HepG2 (cell line): ENCODE results near the gene MAB21L1. TPM values are rescaled to one million over a fixed set of nuclear protein-coding genes. Genes with fewer than 3 reads are reported as not detected.

ENCODE experiments used
- ATAC-seq: fragments of 200-7000 bp; cut with Tn5 transposase; 3 replicates; pipeline ENCODE4 v1.9.1; 2020; ENCODE audit warnings: mild to moderate bottlenecking, moderate library complexity
- BruUV-seq: library from RNA; stranded (reverse); fragments of 400-500 nt; replicated peaks from 2 replicates; lab custom pipeline; 2021; lab: Mats Ljungman, UMichigan
- CTCF ChIA-PET: fragments of 300-600 bp; formaldehyde crosslinking; extraction: SDS; loops from one replicate; lab custom pipeline; 2021; ENCODE audit warnings: low total read pairs, inconsistent platforms, low intra/inter-chr PET ratio; lab: Yijun Ruan, JAX
- POLR2A ChIA-PET: fragments of 350-600 bp; sonication (Branson Sonifier 250); formaldehyde crosslinking; loops from one replicate; lab custom pipeline; 2020; ENCODE audit warnings: antibody characterized with exemption, inconsistent platforms; lab: Yijun Ruan, JAX
- DNase-seq: peaks from one replicate; pipeline ENCODE4 v3.0.0-alpha.2; 2015; ENCODE audit warnings: low spot score
- FAIRE-seq: peaks from 3 replicates; lab custom pipeline; 2011; peaks lifted over from hg19 to GRCh38; lab: Jason Lieb, UNC
- H2AFZ ChIP-seq: one replicate; pipeline ENCODE4 v1.6.1; 2011; ENCODE audit warnings: low read length, inconsistent platforms
- H3K27ac ChIP-seq: fragments of 300-600 bp; 3 replicates; pipeline ENCODE4 v1.8.0; 2011; ENCODE audit warnings: mixed run types, mild to moderate bottlenecking, mixed read lengths, low read length, inconsistent platforms; ENCODE audit not compliant: insufficient read depth; ENCODE audit errors: extremely low read length
- H3K27me3 ChIP-seq, 2 experiments: fragments of 200-600 bp in 1 of 2; 2 replicates in 1 of 2; 3 replicates in 1 of 2; pipeline versions ENCODE4 v1.6.0 to v1.8.0; 2011; ENCODE audit warnings: low read length in 2 of 2, mild to moderate bottlenecking in 2 of 2, moderate library complexity in 2 of 2, inconsistent platforms in 1 of 2; ENCODE audit not compliant: insufficient read depth in 2 of 2, control insufficient read depth in 1 of 2
- H3K36me3 ChIP-seq, 2 experiments: fragments of 200-600 bp in 1 of 2; replicated peaks in 1 of 2; 2 replicates in 1 of 2; 3 replicates in 1 of 2; pipeline versions ENCODE4 v1.5.1 to v1.8.0; 2011; ENCODE audit warnings: low read length in 2 of 2, inconsistent platforms in 1 of 2; ENCODE audit not compliant: insufficient read depth in 2 of 2, control insufficient read depth in 1 of 2
- H3K4me1 ChIP-seq: 2 replicates; pipeline ENCODE4 v1.5.1; 2012; ENCODE audit warnings: low read length, inconsistent platforms; ENCODE audit not compliant: insufficient read depth
- H3K4me2 ChIP-seq: 2 replicates; pipeline ENCODE4 v1.6.0; 2011; ENCODE audit warnings: low read depth, low read length, inconsistent platforms
- H3K4me3 ChIP-seq, 3 experiments: fragments of 200-600 bp in 1 of 3; sonication (generic), shearing (Covaris generic) in 1 of 3; replicated peaks in 1 of 3; 2 replicates each; pipeline ENCODE4 v1.5.1; 2011 to 2016; ENCODE audit warnings: low read length in 3 of 3, inconsistent platforms in 2 of 3, low read depth in 2 of 3, mild to moderate bottlenecking in 2 of 3, control low read depth in 1 of 3, mixed read lengths in 1 of 3; ENCODE audit not compliant: insufficient read depth in 1 of 3
- H3K79me2 ChIP-seq: one replicate; pipeline ENCODE4 v1.6.1; 2011; ENCODE audit warnings: low read length, inconsistent platforms; ENCODE audit not compliant: insufficient read depth
- H3K9ac ChIP-seq: 2 replicates; pipeline ENCODE4 v1.6.0; 2011; ENCODE audit warnings: mild to moderate bottlenecking, low read depth, low read length, inconsistent platforms; ENCODE audit not compliant: insufficient read depth
- H3K9me3 ChIP-seq: 2 replicates; pipeline ENCODE4 v1.5.1; 2012; ENCODE audit warnings: mild to moderate bottlenecking, low read length
- H4K20me1 ChIP-seq: 2 replicates; pipeline ENCODE4 v1.6.0; 2011; ENCODE audit warnings: inconsistent platforms, mild to moderate bottlenecking, low read length, moderate library complexity; ENCODE audit not compliant: insufficient read depth
- CBX1 ChIP-seq: IDR thresholded peaks from one replicate; pipeline ENCODE4 v1.6.1; 2016; ENCODE audit warnings: antibody characterized with exemption, low read depth
- CHCHD3 ChIP-seq: sonication (generic); formaldehyde crosslinking; IDR thresholded peaks from 2 replicates; pipeline ENCODE4 v1.8.0; 2022; ENCODE audit warnings: mild to moderate bottlenecking, missing genetic modification reagents, moderate library complexity
- FOXJ3 ChIP-seq: sonication (generic); formaldehyde crosslinking; IDR thresholded peaks from 2 replicates; pipeline ENCODE4 v1.4.0; 2020; ENCODE audit warnings: missing genetic modification reagents, mild to moderate bottlenecking, borderline replicate concordance
- FOXK2 ChIP-seq: fragments of 450-650 bp; IDR thresholded peaks from 2 replicates; pipeline ENCODE4 v1.6.1; 2016
- IRF2 ChIP-seq: IDR thresholded peaks from 2 replicates; pipeline ENCODE4 v1.6.1; 2018; ENCODE audit warnings: missing genetic modification reagents, missing compliant biosample characterization
- RARG ChIP-seq: sonication (generic); formaldehyde crosslinking; IDR thresholded peaks from 2 replicates; pipeline ENCODE4 v1.4.0; 2020; ENCODE audit warnings: low read depth, mild to moderate bottlenecking, missing genetic modification reagents
- RBM22 ChIP-seq: fragments of 200-400 bp; formaldehyde crosslinking; optimal IDR thresholded peaks from 2 replicates; pipeline ENCODE3; 2017; ENCODE audit warnings: mild to moderate bottlenecking, low read length, moderate library complexity
- RFX3 ChIP-seq: IDR thresholded peaks from 2 replicates; pipeline ENCODE4 v1.6.1; 2016; ENCODE audit warnings: missing biosample characterization, missing genetic modification reagents
- SSRP1 ChIP-seq: IDR thresholded peaks from 2 replicates; pipeline ENCODE4 v1.6.1; 2016; ENCODE audit warnings: control low read depth
- XRCC5 ChIP-seq: fragments of 200-400 bp; formaldehyde crosslinking; optimal IDR thresholded peaks from 2 replicates; pipeline ENCODE3; 2017; ENCODE audit warnings: mild to moderate bottlenecking, low read length
- ZBTB14 ChIP-seq: sonication (generic); formaldehyde crosslinking; IDR thresholded peaks from 2 replicates; pipeline ENCODE4 v1.4.0; 2020; ENCODE audit warnings: missing genetic modification reagents
- ZNF138 ChIP-seq: sonication (generic); formaldehyde crosslinking; IDR thresholded peaks from 2 replicates; pipeline ENCODE4 v1.5.0; 2020; ENCODE audit warnings: mild to moderate bottlenecking, low read depth, missing genetic modification reagents
- ZNF281 ChIP-seq: sonication (generic); formaldehyde crosslinking; IDR thresholded peaks from 2 replicates; pipeline ENCODE4 v1.4.0; 2020; ENCODE audit warnings: missing genetic modification reagents, borderline replicate concordance
- ZNF3 ChIP-seq: IDR thresholded peaks from 2 replicates; pipeline ENCODE4 v1.7.0; 2017; ENCODE audit warnings: inconsistent platforms
- ZNF616 ChIP-seq: sonication (generic); formaldehyde crosslinking; IDR thresholded peaks from 2 replicates; pipeline ENCODE4 v1.5.0; 2020; ENCODE audit warnings: low read depth, mild to moderate bottlenecking, missing genetic modification reagents
- ZNF75D ChIP-seq: sonication (generic); formaldehyde crosslinking; IDR thresholded peaks from 2 replicates; pipeline ENCODE4 v1.8.1; 2023; ENCODE audit warnings: missing genetic modification reagents, mild to moderate bottlenecking, borderline replicate concordance
- ZNF773 ChIP-seq: sonication (generic); formaldehyde crosslinking; IDR thresholded peaks from 2 replicates; pipeline ENCODE4 v1.4.0; 2020; ENCODE audit warnings: missing genetic modification reagents, borderline replicate concordance
- ZNF839 ChIP-seq: sonication (generic); formaldehyde crosslinking; IDR thresholded peaks from 2 replicates; pipeline ENCODE4 v1.4.0; 2020; ENCODE audit warnings: missing genetic modification reagents, mild to moderate bottlenecking, borderline replicate concordance
- WGBS: methylation state at CpG from one replicate; pipeline ENCODE4 v1.1.6; 2017; ENCODE audit warnings: low lambda C conversion rate; 5-methylcytosine and 5-hydroxymethylcytosine counted together
- in situ Hi-C: cut with HindIII; loops from 2 replicates; pipeline ENCODE4 v1.10.0; 2017; ENCODE audit warnings: low pct_unique_long_range_greater_than_20kb; ENCODE audit not compliant: extremely low pct_ligation_motif_present
- intact Hi-C: fragments of 100-400 bp; cut with micrococcal nuclease; formaldehyde crosslinking; loops from one replicate; pipeline ENCODE4 v1.10.0; 2022; ENCODE audit not compliant: unreplicated experiment
- polyA plus RNA-seq, 8 experiments: library from polyadenylated mRNA; depleted of rRNA in 3 of 8; stranded (reverse) in 7 of 8; unstranded in 1 of 8; fragments of >200 nt; fragmentation: Illumina TruSeq in 4 of 8; extraction: Trizol in 4 of 8; gene quantifications; 2 replicates each; pipeline versions ENCODE4 v1.2.1 to v1.2.3, GENCODE V29; 2011 to 2016; ENCODE audit warnings: low read depth in 4 of 8, missing spikeins in 1 of 8, mixed read lengths in 1 of 8; ENCODE audit not compliant: insufficient read depth in 1 of 8
- total RNA-seq, 5 experiments: library from RNA; depleted of rRNA; stranded (reverse); fragments of >200 nt; fragmentation: Illumina TruSeq; extraction: Trizol; gene quantifications; 2 replicates each; pipeline ENCODE4 v1.2.3, GENCODE V29; 2016; ENCODE audit warnings: low read depth in 1 of 5

MAB21L1 gene
- total and polyA plus RNA-seq, 2 of the 13 experiments (the other 11 are each of a cell fraction or from before 2014, with no cell fraction given): not detected

GRCh38 chr13:35482527-35482926 lies 6.0 kb upstream of the MAB21L1 start:
- Histone ChIP-seq H3K4me3 (no peak overlapping the region), H3K79me2 (no peaks in the 10 kb centered on the region), H3K4me1 (no peaks in the 10 kb centered on the region), H3K9ac (no peak overlapping the region), H2AFZ (no peak overlapping the region), H3K27me3 (no peaks in the 10 kb centered on the region), H4K20me1 (no peaks in the 10 kb centered on the region)
- ChIA-PET CTCF (no interaction called here), POLR2A (no interaction called here)
- no TSS peak for BruUV-seq
- FAIRE-seq: no peak
- ATAC-seq: no peak
- no peak for DNase-seq
- in situ Hi-C loops: no loop called here
- no peak for TF ChIP-seq ZBTB14 (CRISPR knock-in tag)
- no peak for TF ChIP-seq ZNF773 (CRISPR knock-in tag)
- TF ChIP-seq FOXK2: no peak
- TF ChIP-seq XRCC5: no peak
- TF ChIP-seq RFX3: no peak
- no peak for TF ChIP-seq ZNF839
- TF ChIP-seq, all 625 proteins: peak for 0
- H3K36me3 ChIP-seq: no peaks in the 10 kb centered on the region
- intact Hi-C loops: no loop called here
- no peak overlapping the region for H3K4me2 ChIP-seq
- WGBS: 8% methylated on average over 1 of the region's 1 CpG
- no peak overlapping the region for H3K27ac ChIP-seq
- H3K9me3 ChIP-seq: no peaks in the 10 kb centered on the region

GRCh38 chr13:35481777-35482176 lies 5.3 kb upstream of the MAB21L1 start:
- DNase-seq (no peak), ATAC-seq (no peak), FAIRE-seq (no peak)
- Histone ChIP-seq H3K9me3 (no peaks in the 10 kb centered on the region), H3K4me1 (no peaks in the 10 kb centered on the region), H3K27ac (no peak overlapping the region), H3K4me3 (no peak overlapping the region), H3K27me3 (no peaks in the 10 kb centered on the region), H2AFZ (no peak overlapping the region), H4K20me1 (no peaks in the 10 kb centered on the region), H3K9ac (no peak overlapping the region), H3K36me3 (no peaks in the 10 kb centered on the region), H3K4me2 (no peak overlapping the region), H3K79me2 (no peaks in the 10 kb centered on the region)
- intact Hi-C loops: no loop called here
- POLR2A ChIA-PET: no interaction called here
- no TSS peak for BruUV-seq
- WGBS: 41% methylated on average over 2 of the region's 2 CpGs
- in situ Hi-C loops: no loop called here
- CTCF ChIA-PET: no interaction called here
- TF ChIP-seq FOXJ3: no peak
- TF ChIP-seq ZNF3 (CRISPR knock-in tag): no peak
- TF ChIP-seq IRF2 (CRISPR knock-in tag): no peak
- TF ChIP-seq ZNF75D (CRISPR knock-in tag): no peak
- TF ChIP-seq SSRP1 (CRISPR knock-in tag): no peak
- no peak for TF ChIP-seq RARG (CRISPR knock-in tag)
- no peak for TF ChIP-seq ZNF616 (CRISPR knock-in tag)
- no peak for TF ChIP-seq ZNF281
- no peak for TF ChIP-seq CBX1
- no peak for TF ChIP-seq CHCHD3
- TF ChIP-seq RBM22: no peak
- no peak for TF ChIP-seq ZNF138 (CRISPR knock-in tag)
